GM11168 (cell line): Measurements from ENCODE around the gene OBSCN.

Experiments
- in situ Hi-C: fragments of 300-500 bp; cut with MboI; formaldehyde crosslinking; loops from one replicate; pipeline ENCODE4 v1.12.0; 2022; ENCODE audit warnings: low sequenced_read_pairs; ENCODE audit not compliant: unreplicated experiment

The OBSCN gene

DNA sequence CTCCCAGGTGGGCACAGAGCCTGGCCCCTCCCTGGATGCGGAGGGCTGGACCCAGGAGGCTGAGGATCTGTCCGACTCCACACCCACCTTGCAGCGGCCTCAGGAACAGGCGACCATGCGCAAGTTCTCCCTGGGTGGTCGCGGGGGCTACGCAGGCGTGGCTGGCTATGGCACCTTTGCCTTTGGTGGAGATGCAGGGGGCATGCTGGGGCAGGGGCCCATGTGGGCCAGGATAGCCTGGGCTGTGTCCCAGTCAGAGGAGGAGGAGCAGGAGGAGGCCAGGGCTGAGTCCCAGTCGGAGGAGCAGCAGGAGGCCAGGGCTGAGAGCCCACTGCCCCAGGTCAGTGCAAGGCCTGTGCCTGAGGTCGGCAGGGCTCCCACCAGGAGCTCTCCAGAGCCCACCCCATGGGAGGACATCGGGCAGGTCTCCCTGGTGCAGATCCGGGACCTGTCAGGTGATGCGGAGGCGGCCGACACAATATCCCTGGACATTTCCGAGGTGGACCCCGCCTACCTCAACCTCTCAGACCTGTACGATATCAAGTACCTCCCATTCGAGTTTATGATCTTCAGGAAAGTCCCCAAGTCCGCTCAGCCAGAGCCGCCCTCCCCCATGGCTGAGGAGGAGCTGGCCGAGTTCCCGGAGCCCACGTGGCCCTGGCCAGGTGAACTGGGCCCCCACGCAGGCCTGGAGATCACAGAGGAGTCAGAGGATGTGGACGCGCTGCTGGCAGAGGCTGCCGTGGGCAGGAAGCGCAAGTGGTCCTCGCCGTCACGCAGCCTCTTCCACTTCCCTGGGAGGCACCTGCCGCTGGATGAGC, 164.5 kb downstream of the OBSCN start:
- in situ Hi-C loops = no loop called here

DNA sequence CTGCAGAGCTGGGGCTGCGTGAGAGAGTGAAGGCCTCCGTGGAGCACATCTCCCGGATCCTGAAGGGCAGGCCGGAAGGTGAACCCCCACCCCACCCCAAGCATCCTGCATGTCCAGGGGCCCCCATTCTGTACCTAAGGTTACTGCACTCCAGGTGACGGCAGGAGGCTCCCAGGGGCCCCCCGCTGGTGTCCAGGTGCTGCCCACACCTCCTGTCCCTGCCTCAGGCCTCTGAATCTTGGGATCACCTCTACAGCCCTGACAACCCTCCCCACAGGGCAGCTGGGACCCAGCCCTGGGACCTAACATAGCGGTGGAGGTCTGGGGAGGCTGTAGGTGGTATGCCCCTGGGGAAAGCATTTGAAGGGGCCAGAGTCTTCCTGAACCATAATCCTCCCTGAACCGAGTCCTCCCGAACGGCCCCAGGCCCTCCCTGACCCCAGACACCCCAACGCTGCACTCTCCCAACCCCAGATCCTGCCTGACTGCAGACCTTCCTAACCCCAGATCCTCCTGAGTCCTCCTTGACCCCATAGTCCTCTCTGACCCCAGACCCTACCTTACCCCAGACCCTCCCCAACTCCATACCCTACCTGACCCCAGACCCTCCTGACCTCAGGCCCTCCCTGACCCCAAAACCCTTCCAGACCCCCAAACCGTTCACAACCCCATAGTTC, 165.3 kb downstream of the OBSCN start:
- in situ Hi-C loops = no loop called here

DNA sequence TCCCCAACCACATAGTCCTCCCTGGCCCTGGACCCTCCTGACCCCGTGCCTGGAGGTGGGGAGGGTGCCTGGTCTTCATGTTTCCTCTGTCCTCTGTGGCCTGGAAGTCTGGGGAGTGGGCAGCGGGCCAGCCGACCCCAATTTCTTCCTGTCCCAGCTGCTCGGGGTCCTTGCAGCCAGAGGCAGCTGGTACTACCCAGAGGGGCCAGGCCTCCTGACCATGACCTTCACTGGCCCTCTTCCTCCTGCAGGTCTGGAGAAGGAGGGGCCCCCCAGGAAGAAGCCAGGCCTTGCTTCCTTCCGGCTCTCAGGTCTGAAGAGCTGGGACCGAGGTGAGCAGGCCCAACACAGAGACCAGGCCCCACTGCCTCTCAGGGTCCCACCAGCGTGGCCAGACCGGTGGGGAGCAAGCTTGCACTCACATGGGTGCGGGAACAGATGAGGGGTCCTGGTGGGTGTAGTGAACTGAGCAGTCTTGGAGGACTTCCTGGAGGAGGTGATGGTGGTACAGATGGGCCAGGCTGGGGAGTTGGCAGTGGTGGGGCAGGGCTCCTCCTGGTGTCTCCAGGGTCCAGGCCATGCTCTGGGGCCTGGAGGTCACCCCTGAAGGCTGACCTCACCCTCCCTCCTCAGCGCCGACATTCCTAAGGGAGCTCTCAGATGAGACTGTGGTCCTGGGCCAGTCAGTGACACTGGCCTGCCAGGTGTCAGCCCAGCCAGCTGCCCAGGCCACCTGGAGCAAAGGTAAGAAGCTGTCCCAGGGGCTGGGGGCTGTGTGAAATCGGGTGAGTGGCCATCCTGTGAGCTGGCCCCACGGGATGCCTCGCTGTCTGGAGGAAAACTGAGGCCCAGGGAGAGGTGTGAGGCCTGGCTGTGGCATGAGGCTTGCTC, 166.1 kb downstream of the OBSCN start:
- in situ Hi-C loops = no loop called here

DNA sequence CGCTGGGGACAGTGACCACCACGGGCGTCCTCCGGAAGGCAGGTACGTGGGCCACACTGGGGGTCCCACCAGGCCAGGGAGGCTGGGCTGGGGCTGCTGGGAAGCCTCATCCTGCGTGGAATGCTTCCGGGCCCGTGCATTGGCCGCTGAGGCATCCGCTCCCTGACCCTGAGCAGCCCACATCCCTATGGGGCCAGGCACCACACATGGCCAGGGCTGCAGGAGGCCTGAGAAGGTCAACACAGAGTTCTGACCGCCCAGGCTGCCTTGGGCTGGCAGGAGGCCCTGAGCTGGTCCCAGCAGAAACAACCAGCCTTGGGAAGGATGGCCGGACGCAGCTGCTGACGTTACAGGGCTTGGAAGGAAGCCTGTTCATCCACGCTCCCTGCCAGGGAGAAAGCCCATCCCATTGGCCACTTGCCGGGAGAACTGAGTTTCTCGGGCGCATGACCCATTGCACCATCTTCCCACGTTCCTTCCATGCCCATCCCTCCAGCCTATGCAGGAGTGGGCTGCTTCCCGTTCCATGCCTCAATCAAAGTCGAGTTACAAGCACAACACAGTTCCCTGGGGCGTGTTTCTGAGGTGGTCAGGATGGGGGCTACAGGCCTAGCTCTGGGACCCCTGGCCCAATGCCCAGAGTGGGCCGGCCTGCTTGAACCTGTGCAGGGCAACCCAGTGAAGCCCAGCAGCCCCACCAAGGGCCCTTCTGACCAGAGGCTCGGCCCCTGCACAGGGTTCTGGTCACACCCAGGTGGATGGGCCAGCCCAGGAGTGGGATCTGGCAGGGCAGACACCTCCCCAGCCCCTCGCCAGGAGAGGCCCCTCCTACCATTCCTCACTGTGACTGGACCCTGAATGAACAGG, 167.1 kb downstream of the OBSCN start:
- in situ Hi-C loops = no loop called here

DNA sequence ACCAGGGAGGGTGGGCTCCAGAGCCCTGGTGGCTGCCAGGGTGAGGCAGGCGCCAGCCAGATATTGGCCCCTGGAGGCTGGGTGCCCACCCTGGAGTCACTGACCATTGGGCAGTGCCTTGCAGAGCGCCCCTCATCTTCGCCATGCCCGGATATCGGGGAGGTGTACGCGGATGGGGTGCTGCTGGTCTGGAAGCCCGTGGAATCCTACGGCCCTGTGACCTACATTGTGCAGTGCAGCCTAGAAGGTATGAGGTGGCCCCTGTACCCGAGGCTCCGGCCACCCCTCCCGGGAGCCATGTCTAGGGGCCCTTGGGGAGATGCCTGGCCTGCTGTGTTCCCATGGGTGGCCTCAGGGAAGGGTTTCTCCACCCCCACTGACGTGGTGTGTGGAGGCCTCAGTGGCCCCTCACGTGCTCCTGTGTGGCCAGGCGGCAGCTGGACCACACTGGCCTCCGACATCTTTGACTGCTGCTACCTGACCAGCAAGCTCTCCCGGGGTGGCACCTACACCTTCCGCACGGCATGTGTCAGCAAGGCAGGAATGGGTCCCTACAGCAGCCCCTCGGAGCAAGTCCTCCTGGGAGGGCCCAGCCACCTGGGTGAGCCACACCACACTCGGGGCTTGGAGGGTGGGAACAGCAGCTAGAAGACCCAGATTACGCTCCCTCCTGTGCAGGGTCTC, 167.9 kb downstream of the OBSCN start:
- in situ Hi-C loops = no loop called here

DNA sequence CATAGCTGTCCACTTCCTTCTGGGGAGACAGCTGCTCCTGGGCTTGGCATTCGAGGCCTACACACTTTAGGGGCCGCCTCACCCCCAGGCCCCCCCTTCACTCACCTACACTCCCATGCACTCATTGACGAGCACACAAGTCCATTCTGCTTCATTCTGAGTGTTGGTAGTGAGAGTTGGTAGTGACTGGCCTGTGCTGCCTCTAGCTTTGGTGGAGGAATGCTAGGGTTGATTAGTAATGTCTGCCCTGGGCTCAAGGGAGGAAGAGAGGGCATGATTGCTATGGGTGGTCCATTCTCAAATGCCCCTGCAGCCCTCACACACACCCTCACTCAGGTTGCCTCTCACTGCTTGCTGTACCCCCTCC, 168.4 kb downstream of the OBSCN start:
- in situ Hi-C loops = no loop called here

DNA sequence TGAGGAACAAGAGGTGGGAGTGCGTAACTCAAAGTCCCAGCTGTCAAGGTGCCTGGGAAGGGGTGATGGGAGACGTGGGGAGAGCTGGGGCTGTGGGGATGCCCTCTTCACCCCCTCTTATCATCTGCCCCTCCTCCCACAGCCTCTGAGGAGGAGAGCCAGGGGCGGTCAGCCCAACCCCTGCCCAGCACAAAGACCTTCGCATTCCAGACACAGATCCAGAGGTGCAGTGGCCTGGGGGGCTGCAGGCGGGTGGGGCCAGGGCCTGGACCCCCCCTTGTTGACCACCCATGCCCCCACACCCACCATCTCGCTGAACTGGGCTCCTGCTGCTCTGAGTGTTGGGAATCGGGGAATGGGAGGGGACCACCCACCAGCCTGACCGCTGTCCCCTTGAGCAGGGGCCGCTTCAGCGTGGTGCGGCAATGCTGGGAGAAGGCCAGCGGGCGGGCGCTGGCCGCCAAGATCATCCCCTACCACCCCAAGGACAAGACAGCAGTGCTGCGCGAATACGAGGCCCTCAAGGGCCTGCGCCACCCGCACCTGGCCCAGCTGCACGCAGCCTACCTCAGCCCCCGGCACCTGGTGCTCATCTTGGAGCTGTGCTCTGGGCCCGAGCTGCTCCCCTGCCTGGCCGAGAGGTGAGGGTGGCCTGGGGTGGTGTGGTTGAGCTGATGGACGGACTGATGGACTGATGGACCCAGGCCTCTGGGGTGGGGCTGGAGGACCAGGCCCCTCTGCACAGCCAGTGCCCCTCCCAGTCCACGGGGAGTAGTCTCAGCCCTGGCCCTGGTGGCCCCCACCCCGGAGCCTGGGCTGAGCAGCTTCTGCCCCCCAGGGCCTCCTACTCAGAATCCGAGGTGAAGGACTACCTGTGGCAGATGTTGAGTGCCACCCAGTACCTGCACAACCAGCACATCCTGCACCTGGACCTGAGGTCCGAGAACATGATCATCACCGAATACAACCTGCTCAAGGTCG, 169.1 kb downstream of the OBSCN start:
- in situ Hi-C loops = no loop called here

DNA sequence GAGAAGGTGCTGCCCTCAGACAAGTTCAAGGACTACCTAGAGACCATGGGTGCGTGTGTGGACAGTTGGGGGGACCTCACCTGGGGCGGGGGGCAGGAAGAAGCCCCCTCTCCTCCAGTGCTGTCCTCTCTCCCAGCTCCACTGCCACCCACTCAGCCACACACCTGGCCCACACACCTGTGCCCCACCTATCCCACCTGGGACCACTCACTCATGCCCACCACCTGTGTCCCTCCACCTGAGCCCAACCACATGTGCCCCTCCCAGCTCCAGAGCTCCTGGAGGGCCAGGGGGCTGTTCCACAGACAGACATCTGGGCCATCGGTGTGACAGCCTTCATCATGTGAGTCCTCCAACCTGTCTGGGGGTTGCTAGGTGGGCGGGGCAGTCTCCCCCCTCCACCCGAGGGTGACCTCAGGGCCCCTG, 169.8 kb downstream of the OBSCN start:
- in situ Hi-C loops = no loop called here

DNA sequence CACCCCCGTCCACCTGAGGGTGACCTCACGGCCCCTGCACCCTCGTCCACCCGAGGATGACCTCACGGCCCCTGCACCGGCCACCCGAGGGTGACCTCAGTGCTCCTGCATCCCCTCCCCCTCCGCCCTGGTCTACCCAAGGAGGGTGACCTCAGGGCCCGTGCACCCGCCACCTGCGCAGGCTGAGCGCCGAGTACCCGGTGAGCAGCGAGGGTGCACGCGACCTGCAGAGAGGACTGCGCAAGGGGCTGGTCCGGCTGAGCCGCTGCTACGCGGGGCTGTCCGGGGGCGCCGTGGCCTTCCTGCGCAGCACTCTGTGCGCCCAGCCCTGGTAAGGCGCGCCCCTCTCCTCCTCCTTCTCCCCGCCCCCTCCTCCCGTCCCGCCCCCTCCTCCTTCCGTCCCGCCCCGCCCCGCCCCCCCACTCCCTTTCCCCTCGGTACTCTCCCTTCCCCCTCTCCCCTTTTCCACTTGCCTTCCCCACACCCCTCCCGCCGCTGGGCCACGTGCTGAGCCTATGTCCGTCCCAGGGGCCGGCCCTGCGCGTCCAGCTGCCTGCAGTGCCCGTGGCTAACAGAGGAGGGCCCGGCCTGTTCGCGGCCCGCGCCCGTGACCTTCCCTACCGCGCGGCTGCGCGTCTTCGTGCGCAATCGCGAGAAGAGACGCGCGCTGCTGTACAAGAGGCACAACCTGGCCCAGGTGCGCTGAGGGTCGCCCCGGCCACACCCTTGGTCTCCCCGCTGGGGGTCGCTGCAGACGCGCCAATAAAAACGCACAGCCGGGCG, 170.4 kb downstream of the OBSCN start:
- in situ Hi-C loops = no loop called here

DNA sequence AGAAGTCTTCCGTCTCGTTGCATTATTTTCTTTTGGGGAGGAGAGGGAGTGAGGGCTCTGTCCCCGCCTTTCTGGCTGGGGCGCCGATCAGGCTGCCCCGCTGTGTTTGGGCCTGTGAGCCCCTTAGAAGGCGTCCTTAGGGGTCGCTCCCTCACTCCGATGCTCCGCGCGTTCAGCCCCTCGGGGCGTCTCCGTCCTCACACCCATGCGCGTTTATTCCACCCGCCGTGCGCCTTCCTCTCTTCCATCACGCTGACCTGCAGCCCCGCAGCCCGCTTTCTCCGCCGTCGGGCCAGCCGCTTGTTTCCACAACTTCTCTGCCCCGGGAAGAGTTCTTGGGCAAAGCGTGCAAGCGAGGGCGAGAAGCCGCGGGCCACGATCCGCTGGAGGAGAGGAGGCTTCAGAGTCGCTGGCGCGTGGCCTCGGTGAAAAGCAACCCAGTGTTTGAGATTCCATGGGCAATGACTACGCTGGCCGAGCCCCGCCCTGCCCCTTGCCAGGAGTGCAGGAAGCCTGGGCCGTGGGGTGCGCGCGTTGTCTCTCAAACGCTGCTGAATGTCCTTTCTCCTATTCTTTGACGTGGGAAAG, 171.1 kb downstream of the OBSCN start:
- in situ Hi-C loops = no loop called here

DNA sequence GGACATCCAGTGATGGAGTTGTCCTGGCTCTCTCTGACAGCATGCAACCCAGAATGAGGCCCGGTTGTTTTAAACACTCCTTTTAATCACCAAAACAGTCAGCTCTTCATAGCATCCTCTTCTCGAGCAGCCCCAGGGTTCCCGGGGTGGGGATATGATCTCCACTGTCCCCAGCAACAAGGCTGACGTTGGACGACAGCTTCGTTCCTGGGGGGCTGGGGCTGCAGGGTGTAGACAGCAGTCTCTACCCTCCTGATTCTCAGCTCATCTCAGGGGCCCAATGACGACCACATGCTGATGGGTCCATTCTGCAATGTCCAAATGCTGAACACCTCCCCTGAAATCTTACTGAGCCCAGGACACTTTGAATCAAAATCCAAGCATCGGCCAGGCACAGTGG, 171.8 kb downstream of the OBSCN start:
- in situ Hi-C loops = no loop called here

DNA sequence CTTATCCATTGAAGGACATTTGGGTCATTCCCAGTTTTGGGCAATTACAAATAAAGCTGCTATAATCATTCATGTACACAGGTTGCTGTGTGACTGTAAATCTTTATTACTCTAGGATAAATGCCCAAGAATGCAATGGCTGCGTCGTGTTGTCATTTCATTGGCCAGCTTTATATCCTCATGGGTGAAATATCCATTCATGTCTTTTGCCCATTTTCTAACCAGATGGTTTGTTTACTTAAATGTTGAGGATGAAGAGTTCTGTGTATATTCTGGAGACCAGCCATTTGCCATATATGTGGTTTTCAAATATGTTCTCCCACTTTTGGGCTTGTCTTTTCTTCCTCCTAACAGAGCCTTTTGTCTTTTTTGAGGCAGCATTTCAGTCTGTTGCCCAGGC, 173.5 kb downstream of the OBSCN start:
- in situ Hi-C loops = no loop called here

DNA sequence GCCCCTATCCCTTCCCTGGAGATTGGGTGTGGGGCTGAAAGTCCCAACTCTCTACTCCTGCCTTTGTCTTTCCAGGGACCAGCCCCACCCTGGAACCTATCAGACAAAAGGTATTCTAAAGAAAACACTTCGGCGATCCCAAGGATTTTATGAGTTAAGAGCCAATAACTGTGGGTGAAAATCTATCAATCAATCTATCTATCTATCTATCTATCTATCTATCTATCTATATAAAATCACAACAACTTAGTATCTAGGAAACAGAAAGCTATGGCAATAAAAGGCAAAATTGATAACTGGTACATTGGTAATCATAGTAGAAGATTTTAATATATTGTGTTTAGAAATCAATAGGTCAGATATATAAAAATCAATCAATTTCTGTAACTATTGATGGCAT, 175.9 kb downstream of the OBSCN start:
- in situ Hi-C loops = no loop called here

DNA sequence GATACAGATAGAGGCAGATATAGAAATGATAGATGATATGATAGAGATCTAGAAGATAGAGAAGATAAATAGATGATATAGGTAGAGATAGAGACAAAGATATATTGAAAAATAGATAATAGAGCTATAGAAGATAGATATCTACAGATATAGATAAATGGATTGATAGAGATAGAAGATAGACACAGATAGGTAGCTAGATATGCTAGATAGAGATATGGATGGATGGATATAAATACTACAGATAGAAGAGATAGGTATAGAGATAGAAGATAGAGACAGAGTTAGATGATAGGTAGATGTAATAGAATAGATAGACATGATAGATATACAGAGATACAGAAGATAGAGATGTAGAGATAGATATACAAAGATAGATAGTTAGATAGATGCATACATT, 177.4 kb downstream of the OBSCN start:
- in situ Hi-C loops = no loop called here

DNA sequence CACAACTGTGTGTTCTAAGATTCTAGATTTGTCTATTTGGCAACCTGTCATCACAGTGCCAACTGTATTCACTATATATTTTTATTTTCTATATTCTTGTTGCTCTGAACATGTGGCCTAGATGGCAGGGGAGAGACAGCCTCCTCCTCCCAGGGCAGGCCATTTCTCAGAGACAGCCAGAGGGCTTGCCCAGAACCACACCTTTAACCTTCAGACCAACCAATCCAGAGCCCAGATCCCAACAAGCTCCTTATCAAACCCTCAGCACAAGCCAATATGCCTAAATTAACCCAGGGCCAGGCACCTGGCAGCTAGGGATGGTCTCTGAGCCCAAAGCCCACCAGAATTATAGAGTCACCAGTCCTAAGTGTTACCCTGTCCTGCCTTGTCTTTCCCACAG, 179.5 kb downstream of the OBSCN start:
- in situ Hi-C loops = no loop called here

DNA sequence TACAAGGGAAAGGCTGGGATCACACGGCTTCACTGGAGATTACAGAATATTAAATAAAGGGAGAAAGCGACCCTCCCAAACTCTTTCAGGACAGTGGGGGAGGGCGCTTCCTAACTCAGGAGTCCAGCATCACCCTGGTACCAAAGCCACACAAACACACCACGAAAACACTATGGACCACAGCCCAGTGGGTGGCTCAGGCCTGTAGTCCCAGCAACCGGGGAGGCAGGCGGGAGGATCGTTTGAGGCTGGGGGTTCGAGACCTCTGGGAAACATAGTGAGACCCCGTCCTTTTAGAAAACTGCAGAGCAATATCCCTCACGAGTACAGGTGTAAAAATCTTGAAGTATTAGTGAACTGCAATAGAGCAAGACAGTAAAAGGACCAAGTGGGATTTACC, 182.8 kb downstream of the OBSCN start:
- in situ Hi-C loops = no loop called here

DNA sequence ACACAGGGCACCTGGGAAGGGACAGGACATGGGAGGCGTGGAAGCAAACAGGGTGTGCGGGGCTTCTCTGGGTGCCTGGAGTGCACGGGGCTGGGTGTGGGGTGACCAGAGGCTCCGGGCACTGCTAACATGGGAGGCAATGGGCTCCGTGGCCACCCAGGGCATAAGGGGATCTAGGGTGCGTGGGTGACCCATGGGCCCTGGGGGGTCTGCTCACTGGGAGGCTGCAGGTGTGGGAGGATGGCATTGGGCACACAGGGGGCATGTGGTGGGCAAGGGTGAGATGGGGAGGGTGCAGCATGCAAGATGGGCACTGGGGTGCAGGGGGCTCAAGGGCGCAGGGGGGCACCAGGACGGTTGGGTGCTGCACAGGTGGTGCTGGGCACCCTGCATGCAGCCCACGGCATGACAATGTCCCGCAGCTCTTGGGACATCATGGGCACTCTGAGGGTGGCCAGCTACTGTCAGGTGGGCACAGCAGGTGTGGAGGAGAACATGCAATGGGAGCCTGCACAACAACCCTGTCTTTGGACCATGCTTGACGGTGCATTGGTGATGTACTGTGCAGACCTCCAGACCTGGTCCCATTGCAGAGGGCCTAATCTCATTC, 183.7 kb downstream of the OBSCN start:
- in situ Hi-C loops = no loop called here
